Measurements from ENCODE around the gene BBS12. TPM values are rescaled to one million over a fixed set of nuclear protein-coding genes. Genes with fewer than 3 reads are reported as not detected.

The BBS12 gene
- total and polyA plus RNA-seq, 9 of the 15 experiments (the other 6 are each of a cell fraction or from before 2014, with no cell fraction given), result 2.7 to 6.5 (median 3.3) TPM

- TF ChIP-seq, protein P1, sequence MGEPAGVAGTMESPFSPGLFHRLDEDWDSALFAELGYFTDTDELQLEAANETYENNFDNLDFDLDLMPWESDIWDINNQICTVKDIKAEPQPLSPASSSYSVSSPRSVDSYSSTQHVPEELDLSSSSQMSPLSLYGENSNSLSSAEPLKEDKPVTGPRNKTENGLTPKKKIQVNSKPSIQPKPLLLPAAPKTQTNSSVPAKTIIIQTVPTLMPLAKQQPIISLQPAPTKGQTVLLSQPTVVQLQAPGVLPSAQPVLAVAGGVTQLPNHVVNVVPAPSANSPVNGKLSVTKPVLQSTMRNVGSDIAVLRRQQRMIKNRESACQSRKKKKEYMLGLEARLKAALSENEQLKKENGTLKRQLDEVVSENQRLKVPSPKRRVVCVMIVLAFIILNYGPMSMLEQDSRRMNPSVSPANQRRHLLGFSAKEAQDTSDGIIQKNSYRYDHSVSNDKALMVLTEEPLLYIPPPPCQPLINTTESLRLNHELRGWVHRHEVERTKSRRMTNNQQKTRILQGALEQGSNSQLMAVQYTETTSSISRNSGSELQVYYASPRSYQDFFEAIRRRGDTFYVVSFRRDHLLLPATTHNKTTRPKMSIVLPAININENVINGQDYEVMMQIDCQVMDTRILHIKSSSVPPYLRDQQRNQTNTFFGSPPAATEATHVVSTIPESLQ (CRISPR knock-in tag; IDR thresholded peaks at IDR 0.05), result no peak
- TF ChIP-seq TCF7 (IDR thresholded peaks at IDR 0.05; ENCODE audit: borderline replicate concordance) (no peak), GATAD2B (IDR thresholded peaks at IDR 0.05; ENCODE audit: borderline replicate concordance) (no peak), TCF15 (CRISPR knock-in tag; IDR thresholded peaks at IDR 0.05) (no peak), ZNF507 (tag; conservative IDR thresholded peaks at IDR 0.05) (no peak), ZNF79 (CRISPR knock-in tag; IDR thresholded peaks at IDR 0.05; ENCODE audit: low read depth) (no peak), PATZ1 (CRISPR knock-in tag; IDR thresholded peaks at IDR 0.05; ENCODE audit: borderline replicate concordance) (no peak), MAFF (IDR thresholded peaks at IDR 0.05; ENCODE audit: low read length) (no peak), TAF7 (tag; IDR thresholded peaks at IDR 0.05) (no peak), BRD4 (IDR thresholded peaks at IDR 0.05) (no peak), SNRNP70 (optimal IDR thresholded peaks at IDR 0.05; ENCODE audit: low read depth, low read length) (no peak), CC2D1A (IDR thresholded peaks at IDR 0.05) (no peak), ARHGAP35 (IDR thresholded peaks at IDR 0.05; ENCODE audit: partially characterized antibody) (no peak), RFX1 (IDR thresholded peaks at IDR 0.05) (no peak), ZNF561 (CRISPR knock-in tag; conservative IDR thresholded peaks at IDR 0.05) (no peak), HSF4 (CRISPR knock-in tag; IDR thresholded peaks at IDR 0.05; ENCODE audit: borderline replicate concordance) (no peak), NFRKB (IDR thresholded peaks at IDR 0.05; ENCODE audit: low read depth) (peak; percentile 50; the same call in 1 of the 2 replicates), ZNF696 (CRISPR knock-in tag; conservative IDR thresholded peaks at IDR 0.05) (no peak), HDGF (IDR thresholded peaks at IDR 0.05) (peak; percentile 26; the same call in 1 of the 2 replicates), KLF10 (CRISPR knock-in tag; IDR thresholded peaks at IDR 0.05) (no peak), PHF8 (IDR thresholded peaks at IDR 0.05; ENCODE audit: borderline replicate concordance, low read length) (peak; percentile 45; the same call in 1 of the 2 replicates), ZNF253 (CRISPR knock-in tag; conservative IDR thresholded peaks at IDR 0.05) (no peak)
- TF ChIP-seq, protein P2, sequence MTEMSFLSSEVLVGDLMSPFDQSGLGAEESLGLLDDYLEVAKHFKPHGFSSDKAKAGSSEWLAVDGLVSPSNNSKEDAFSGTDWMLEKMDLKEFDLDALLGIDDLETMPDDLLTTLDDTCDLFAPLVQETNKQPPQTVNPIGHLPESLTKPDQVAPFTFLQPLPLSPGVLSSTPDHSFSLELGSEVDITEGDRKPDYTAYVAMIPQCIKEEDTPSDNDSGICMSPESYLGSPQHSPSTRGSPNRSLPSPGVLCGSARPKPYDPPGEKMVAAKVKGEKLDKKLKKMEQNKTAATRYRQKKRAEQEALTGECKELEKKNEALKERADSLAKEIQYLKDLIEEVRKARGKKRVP (CRISPR knock-in tag; IDR thresholded peaks at IDR 0.05), result no peak
- TF ChIP-seq, protein P3, sequence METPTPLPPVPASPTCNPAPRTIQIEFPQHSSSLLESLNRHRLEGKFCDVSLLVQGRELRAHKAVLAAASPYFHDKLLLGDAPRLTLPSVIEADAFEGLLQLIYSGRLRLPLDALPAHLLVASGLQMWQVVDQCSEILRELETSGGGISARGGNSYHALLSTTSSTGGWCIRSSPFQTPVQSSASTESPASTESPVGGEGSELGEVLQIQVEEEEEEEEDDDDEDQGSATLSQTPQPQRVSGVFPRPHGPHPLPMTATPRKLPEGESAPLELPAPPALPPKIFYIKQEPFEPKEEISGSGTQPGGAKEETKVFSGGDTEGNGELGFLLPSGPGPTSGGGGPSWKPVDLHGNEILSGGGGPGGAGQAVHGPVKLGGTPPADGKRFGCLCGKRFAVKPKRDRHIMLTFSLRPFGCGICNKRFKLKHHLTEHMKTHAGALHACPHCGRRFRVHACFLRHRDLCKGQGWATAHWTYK (CRISPR knock-in tag; IDR thresholded peaks at IDR 0.05), result no peak
Observed at GRCh38 chr4:122700178-122700725, 32.3 kb upstream of the BBS12 start (continued).

Measured in K562 (cell line).